Activated CD8-positive, alpha-beta memory T cell treated with anti-CD3 and anti-CD28 coated beads, Interleukin-2, amount 50 U/mL, for 48 hours (primary cell): ENCODE measurements around the gene ACTR3C.
"Not testable (repeated sequence)": the region's sequence is repeated elsewhere in the genome, so short reads cannot be mapped to it uniquely, and the experiment has no call there.

ENCODE experiments used
- DNase-seq: peaks from one replicate; pipeline ENCODE4 v3.0.0-alpha.2; 2020

Gene ACTR3C

GRCh38 chr7:150311711-150312110, 11.6 kb downstream of the ACTR3C start:
- no peak for DNase-seq

DNA sequence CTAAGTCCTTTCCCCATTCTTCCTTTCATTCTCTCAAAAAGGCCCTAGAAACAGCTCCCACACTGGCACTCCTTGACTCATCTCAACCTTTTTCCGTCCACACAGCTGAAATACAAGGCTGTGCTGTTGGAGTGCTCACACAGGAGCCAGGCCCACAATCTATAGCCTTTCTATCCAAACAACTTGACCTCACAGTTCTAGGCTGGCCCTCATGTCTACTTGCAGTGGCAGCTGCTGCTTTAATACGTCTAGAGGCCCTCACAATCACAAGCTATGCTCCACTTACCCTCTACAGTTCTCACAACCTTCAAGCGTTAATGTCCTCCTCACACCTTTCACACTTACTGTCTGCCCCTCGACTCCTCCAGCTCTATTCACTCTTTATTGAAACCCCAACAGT, 12.2 kb downstream of the ACTR3C start:
- DNase-seq = no peak

GRCh38 chr7:150308575-150308974, 14.8 kb downstream of the ACTR3C start:
- no peak for DNase-seq

- DNase-seq = no peak
These were observed 15.4 kb downstream of the ACTR3C start for GRCh38 chr7:150307904-150308303.

DNA sequence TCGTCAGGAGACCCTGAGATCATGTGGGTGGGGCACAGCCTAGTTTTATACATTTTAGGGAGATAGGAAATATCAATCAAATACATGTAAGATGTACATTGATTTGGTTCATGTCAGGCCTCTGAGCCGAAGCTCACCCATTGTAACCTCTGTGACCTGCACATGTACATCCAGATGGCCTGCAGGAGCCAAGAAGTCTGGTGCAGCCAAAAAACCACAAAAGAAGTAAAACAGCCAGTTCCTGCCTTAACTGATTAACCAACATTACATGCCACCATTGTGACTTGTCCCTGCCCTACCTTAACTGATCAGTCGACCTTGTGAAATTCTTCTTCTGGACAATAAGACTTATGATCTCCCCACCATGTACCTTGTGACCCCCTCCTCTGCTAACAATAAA, 16.2 kb downstream of the ACTR3C start:
- no peak for DNase-seq

GRCh38 chr7:150306377-150306776, 17.0 kb downstream of the ACTR3C start:
- DNase-seq = not testable (repeated sequence)

- DNase-seq = not testable (repeated sequence)
These were observed 17.5 kb downstream of the ACTR3C start for GRCh38 chr7:150305903-150306284.

DNA sequence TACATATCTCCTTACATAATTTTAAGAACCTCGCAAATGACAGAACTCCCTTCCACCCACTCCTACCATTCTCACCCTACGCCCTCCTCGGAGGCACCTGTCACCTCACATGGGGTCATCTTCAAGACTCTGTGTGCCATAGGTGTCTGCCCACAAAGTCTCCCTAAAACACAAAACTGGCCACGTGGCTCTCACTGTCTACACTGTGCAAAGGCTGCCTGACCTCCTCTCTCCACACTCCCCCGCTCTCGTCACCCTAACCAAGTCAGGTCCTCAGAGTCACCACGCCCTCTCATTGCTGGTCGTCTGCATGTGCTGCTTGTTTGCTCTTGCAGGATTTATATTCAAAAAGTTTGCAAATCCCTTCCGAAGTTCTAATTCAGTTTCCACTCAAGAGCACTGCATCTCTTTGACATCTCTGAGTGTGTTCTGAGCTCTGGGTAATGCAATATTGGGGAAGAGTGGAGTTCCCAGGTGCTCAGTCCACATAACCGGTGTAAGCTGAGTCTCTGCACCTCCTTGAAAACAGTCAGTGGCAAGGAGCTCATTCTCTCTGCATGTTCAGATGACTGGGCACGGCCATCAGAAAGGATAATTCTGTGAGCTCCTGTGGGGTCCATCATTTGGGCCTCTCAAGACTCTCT, 18.0 kb downstream of the ACTR3C start:
- not testable (repeated sequence) for DNase-seq

DNA sequence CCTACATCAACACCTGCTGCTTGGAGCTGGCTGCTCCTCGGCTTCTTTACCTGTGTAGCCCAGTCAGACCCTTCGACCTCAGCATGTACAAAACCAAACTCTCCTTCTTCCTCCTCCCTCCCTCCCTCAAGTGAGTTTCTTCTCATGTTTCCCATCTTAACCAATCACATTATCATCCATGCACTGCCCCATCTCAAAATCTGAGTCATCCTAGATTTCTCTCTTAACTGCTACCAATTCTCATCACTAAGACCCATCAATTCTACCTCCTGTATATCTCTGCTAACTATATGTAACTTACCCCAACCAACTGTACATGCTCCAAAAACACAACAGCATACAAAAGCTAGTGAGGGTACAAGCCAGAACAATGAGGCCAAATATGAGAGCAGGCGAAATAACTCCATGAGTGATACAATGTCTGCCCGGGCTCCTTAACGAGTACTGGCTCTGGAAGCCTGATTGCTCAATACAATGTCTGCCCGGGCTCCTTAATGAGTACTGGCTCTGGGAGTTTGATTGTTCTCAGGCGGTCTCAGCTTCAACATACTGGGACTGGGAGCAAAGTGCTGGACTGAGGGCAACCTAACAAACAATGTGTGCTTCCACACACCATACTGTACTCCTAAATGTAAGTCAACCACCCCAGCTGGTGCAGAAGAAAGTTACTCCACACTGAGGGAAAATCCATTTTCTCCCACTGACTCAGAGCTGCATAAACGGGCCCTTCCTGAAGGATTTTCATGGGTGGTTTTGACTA, 18.7 kb downstream of the ACTR3C start:
- DNase-seq = not testable (repeated sequence)

GRCh38 chr7:150302908-150303310, 20.4 kb downstream of the ACTR3C start:
- DNase-seq = not testable (repeated sequence)

GRCh38 chr7:150297978-150298377, 25.4 kb downstream of the ACTR3C start:
- not testable (repeated sequence) for DNase-seq

GRCh38 chr7:150296802-150297201, 26.5 kb downstream of the ACTR3C start:
- DNase-seq = not testable (repeated sequence)

DNA sequence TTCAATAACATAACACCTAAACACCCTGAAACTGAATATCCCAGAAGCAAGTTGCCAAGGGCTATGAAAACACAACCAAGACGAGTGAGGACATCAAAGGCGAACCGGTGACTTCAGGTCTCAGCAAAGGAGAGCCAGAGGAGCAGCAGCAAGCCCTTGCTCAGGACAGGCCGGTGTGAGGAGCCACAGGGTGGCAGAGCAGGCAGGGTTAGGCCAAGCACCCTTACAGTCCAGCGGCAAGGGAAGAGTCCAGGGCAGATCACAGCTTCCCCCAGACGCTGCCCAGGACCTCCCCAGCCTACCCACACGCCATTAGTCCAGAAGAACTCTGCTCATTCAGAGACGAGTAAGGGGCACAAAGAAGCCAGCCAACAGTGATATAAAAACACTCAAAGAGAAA, 27.7 kb downstream of the ACTR3C start:
- DNase-seq = not testable (repeated sequence)

- DNase-seq = not testable (repeated sequence)
These were observed 28.3 kb downstream of the ACTR3C start for GRCh38 chr7:150295027-150295426.

GRCh38 chr7:150290317-150290716, 33.0 kb downstream of the ACTR3C start:
- DNase-seq = not testable (repeated sequence)

- DNase-seq = not testable (repeated sequence)
These were observed 34.5 kb downstream of the ACTR3C start for GRCh38 chr7:150288816-150289215.

DNA sequence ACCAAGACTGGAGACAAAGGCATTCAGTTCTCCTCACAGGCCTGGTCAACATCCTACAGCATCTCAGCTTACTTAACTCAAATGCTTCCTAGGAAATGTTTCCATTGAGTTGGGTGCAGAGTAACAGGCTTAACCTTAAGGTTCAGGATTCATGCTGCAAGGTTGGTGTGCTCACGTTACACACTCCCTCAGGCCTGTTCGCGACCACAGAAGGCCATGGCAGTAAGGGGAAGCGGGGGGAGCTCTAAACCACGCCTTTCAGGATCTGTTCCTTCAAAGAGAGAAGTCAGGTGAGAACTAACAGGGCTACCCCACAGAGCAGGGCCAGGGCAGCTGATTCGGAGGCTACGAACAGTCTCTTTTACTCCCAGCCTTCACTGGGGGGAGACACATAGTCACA, 35.5 kb downstream of the ACTR3C start:
- DNase-seq = not testable (repeated sequence)

- not testable (repeated sequence) for DNase-seq
These were observed 37.2 kb downstream of the ACTR3C start for GRCh38 chr7:150285849-150286754.

- not testable (repeated sequence) for DNase-seq
These were observed 39.7 kb downstream of the ACTR3C start for GRCh38 chr7:150283608-150284007.

- DNase-seq = not testable (repeated sequence)
These were observed 40.2 kb downstream of the ACTR3C start for GRCh38 chr7:150283111-150283510.

DNA sequence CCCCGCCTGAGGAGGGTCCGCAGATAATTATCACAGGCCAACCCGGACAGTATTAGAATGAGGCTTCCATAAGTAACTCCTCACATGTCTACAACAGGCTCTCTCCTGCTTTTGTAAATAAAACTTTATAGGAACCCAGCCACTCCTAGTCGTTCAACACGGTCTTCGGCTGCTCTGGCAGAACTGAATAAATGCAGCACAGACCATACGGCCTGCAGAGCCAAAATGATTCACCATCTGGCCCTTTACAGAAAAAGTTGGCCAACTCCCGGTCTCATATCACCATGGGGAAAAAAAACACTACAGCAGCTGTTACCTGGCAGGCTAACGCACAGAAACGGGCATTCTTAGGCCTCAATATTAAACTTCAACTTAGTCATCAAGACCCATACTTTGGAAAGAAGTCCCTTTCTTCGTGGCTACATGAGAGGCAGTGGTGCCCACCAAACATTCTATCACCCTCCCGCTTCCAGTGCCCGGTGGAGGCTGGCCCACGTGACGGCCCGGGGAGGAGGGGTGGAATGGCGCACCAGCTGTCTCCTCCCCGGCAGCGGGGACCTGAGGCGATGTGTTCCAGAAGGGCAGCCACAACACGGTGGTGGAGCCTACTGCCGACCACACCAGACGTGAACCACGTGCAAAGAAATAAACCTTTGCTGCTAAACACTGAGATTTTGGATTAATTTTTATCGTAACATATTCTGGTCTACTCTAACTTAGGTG, 41.5 kb downstream of the ACTR3C start:
- not testable (repeated sequence) for DNase-seq

DNA sequence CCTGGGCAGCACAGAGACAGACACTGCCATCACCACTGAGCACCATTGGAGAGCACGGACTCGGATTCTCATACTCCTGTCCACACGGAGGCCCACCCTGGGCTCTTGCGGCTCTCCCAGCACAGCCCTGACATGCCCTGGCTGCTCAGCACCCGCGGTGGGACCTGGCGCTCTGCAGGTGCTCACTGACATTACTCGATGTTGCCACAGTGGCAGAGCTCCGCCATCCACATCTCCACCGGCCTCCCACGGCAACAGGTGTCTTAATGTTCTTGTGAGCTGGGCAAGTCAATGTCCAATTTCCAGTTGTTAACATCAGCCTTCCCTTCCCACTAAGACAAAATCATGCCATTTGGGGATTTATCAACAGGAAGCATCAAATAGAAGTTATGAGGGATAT, 45.0 kb downstream of the ACTR3C start:
- DNase-seq = not testable (repeated sequence)
